ENCODE measurements around the gene SPNS2.

The SPNS2 gene

DNA sequence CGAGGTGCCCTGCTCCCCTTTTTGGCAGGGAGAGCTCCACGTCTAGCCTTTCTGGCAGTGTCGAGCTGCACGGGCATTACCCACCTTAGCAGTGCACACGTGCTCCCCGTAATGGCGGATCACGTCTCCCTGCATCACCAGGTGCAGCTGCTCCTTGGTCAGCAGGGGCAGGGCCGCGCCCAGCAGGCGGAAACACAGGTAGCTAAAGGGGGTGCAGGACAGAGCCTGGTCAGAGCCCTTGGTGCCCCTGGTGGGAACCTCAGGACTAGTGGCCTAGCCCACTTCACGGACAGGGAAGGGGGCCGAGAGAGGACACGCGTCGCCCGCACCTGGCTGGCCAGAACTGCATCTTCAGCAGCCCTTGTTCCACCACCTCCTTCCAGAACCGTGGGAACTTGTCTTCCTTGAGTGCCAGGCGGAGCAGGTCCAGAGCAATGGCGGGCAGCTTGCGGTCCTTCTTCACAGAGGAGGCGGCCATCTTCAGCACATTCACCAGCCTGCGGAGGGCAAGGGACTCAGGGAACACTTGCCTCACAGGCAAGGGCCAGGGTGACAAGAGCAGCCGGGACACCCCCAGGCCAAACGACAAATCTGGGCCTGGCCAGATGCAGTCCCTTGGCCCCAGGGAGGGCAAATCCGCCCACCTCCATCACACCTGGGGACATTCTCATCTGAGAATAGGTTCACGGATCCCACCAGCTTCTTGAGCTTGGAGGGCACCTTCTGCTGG, 53.3 kb downstream of the SPNS2 start:
- no peak for DNase-seq

GRCh38 chr17:4553669-4554068, 55.0 kb downstream of the SPNS2 start:
- no peak for DNase-seq

GRCh38 chr17:4554441-4554996, 55.8 kb downstream of the SPNS2 start:
- DNase-seq, result no peak

- DNase-seq, result peak; percentile 80
Observed at GRCh38 chr17:4554997-4555799, 56.5 kb downstream of the SPNS2 start, which contains the start of gene MYBBP1A. TSS of gene MYBBP1A (minus strand) at chr17:4555384. CDS start at chr17:4555324, 60 bp downstream.

DNA sequence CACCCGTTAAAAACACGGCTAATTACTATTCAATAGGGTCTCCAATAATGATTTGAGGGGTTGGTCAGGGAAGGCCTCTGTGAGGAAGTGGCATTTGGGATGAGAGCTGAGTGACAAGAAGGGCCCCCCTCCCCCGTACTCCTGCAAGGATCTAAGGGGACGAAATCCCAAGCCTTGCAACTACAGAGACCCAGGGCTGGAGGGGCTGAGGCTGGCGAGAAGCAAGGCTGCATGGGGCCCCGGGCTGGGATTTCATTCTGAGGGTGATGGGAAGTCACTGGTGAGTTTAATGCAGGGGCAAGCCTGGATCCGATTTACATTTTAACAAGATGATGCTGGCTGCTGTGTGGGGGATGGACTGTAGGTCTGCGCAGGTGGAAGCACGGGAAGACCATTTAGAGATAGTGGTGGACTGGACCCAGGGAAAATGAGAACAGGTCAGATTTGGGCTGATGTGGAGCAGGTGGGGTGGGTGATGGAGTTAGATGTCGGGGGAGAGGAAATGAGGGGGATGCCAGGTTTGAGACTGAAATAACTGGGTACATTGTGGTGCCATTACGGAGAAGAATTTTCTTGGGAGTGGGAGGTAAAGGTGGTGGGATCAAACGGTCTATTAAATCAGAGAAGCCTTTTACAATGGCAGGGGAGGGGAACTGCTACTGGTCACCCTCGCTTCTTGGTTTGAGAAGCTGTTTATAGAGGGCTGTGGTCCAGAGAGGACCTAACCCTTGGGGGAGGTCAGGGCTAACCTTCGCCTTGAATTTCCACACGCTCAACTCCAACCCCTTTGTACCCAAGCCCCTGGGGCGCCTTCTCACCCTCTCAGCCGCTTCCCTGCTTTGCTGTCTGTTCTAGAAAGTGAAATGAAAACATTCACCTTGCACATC, 57.4 kb downstream of the SPNS2 start:
- no peak for DNase-seq

DNA sequence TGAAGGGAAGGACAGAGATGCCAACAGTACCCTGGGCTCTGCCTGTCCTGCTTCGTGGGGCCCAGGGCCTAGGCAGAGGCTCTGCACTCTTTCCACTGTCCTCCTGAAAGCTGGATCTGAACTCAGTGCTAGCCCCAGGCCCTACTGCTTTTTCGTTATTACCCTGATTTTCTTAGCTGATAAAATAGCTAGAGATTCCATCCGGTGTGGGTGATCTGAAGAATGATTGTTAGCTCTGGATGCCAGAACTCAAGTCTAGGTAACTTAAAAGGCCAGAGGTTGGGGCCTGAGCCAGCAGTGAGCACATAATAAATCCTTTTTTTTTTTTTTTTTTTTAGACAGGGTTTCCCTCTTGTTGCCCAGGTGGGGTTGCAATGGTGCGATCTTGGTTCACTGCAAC, 58.3 kb downstream of the SPNS2 start:
- no peak for DNase-seq

GRCh38 chr17:4557626-4558346, 59.1 kb downstream of the SPNS2 start:
- DNase-seq, result no peak

DNA sequence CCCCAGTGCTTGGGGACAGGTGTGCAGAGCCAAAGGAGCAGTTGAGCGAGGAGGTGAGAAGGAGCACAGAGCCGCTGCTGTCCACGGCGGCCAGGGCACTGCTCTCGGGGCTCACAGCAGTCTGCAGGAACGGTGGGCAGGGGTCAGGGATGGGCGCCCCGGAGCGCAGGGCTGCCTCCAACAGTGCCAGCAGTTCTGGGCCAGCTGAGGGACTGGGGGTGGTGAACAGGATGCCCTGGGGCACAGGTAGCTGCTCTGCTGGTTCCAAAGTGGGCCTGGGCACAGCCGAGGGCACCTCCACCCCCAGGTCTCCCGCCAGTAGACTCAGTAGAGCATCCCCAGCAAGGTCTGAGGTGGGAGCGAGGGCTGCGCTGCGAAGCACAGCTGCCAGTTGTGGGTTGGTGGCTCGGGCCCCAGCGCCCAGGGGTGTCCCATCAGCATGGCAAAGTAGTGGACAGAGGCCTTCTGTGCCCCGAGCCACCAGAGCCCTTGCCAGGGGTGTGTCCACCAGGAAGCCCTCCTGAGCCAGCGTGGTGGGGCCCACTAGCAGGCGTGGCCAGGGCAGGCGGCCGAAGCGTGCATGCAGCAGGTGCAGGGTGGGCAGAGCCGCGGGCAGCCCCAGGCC, 59.8 kb downstream of the SPNS2 start:
- DNase-seq, result no peak

DNA sequence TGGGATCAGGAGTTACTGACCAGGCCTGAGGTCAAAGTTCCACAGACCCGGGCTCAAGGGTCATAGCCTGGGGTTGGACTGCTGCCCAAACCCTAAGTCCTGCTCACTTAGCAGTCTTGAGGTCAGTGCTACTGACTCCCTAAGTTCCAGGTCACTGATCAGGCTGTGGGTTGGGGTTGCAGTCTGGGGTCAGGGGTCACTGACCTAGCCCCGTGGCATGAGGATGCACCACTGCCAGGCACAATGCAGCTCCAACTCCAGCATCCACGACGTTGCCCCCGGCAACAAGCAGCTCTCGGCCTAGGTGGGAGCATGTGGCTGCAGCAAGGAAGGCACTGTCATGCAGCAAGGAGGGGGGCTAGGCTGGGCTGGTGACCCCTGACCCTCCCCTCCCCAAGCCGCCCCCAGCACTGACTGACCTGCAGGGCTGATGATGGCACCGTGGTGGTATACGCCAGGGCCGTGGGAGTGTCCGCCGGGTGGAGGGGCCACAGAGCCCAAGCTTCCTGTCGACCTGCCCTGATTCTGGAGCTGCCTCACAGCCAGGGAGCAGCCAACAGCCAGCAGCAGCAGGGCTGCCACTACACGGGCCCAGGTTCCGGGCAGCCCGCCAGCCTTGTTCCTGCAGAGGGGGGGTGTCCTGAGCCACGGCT, 60.6 kb downstream of the SPNS2 start:
- no peak for DNase-seq

DNA sequence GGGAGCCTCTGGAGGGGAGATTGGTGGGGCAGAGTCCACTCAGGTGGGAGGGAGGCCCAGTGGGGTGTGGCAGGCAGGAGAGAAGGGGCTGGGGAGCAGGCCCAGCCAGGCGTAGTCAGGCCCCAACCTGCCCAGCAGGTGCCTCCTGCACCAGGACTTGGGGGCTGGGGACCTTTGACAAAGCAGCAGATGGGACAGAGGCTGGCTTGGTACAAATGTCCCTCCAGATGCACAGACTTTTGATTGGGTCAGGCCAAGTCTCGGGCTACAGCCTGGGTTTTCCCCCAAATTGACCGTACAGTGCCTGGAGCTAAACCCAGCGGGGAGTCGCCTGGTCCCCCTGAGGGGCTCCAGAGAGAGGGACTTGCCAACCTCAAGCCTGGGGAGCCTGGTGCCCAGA, 61.3 kb downstream of the SPNS2 start:
- DNase-seq, result no peak

GRCh38 chr17:4560421-4560820, 61.7 kb downstream of the SPNS2 start, which contains the start of gene GGT6:
TSS of gene GGT6 (minus strand) at chr17:4560577. CDS start at chr17:4560521, 56 bp downstream.
- DNase-seq, result no peak

DNA sequence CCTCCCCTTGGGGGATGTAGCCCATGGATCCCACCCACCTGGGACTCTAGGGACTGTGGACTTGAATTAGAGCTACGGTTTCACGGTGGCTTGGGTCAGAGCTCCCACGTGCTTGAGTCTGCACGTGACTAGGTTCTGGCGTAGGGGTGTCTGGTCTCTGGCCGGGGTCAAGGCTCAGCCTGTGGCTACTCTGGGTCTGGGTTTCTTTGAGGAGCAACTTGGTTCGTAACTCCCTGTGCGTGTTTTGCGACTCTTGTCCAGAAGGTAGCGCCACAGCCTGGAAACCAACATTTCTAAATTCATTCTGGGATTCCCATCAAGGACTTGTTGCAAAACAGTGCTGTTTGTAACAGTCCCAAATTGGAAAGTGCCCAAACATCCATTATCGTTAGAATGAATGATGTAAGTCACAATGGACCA, 62.2 kb downstream of the SPNS2 start:
- no peak for DNase-seq

DNA sequence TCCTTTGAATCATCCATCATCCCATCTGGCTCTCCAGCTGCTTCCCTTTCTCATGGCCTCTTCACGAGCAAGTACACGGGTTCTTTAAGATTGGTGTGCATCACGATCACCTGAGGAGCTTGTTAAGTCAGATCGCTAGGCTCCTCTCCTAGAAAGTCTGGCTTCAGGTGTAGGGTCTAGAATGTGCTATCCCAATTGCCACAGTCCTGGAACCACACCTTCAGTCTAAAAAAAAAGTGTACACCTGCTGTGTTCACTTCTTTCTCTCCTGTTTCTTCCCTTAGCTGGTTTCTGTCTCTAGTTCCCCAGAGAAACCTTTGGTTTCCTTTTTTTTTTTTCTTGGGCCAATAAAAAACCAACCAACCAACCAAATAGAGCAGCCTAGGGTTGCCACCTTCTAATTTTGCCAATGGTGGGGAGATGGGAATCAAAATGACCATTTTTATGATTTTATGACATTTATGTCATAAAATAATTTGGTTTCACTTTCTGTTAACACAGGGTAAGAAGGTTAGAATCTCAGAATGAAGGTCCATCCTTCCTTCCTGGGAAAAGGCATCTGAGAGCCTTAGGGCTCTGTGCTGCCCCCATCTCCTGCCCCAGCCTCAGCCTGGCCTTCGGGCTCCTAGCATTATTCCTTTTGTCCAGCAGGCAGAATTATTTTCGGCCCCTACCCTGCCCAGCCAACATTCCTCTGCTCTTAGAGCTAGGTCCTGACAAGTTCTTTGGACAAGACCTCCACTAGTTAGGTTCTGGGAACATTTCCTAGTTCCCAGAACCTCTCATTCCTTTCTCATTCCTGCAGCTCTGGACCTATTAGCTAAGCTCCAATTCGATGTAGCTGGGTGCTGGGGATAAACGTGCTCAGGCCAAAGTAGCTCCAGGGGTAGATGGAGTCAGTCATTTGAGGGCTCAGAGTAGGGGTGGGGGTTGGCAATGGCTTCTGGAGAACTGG, 63.6 kb downstream of the SPNS2 start:
- DNase-seq, result no peak

DNA sequence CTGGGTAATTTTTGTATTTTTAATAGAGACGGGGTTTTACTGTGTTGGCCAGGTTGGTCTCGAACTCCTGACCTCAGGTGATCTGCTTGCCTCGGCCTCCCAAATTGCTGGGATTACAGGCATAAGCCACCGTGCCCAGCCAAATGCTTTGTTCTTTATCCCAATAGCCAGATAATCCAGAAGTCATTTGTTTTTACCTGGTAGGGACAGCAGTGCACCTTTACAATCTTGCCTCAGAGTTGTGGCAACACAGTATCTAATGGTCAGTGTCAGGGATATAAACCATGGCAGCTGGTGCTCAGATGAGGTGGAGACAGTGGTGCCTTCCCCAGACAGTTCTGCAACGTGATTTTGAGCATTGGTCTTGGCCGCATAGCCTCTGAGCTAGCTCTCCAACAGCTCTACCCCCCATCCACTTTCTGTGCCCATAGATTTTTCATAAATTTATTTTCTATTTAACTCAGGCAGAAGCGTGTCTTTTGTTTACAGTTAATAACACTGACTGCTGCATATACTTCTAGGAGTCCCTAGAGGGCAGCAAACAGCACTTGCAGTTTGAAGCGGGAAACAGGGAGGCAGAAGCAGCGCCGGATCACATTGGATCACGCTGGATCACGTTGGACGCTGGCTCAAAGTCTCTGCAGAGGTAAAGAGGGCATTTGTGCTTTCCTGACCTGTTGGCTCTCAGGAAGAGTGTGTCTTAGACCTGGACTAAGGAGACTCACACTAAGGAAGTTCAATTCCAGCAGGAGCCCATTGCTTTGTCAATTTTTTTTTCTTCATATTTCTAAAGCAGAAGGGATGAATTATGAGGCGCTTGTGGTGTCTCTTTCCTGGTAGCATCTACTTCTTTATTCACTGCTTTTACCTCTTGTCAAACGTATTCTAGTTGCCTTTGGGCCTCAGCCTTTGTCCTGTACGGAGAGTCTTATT, 66.8 kb downstream of the SPNS2 start:
- DNase-seq, result peak; percentile 55

DNA sequence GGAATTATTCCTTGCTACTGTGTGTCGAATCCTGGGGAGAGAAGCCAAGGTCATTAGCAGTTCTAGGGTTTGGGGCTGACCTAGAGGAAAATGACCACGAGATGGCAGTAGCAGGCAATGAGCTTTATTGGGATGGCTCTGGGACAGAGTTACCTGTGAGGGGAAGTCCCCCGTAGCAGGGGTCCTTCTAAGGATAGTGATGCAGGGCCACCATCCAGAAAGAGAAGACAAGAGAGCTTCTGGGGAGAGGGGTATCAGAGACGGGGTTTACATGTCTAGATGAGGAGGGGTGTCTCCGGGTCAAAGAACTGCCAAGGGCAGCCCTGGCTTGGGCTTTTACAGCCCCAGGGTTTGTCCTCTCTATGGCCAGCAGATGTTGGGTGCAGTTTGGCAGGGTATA, 68.1 kb downstream of the SPNS2 start:
- DNase-seq, result peak; percentile 38

DNA sequence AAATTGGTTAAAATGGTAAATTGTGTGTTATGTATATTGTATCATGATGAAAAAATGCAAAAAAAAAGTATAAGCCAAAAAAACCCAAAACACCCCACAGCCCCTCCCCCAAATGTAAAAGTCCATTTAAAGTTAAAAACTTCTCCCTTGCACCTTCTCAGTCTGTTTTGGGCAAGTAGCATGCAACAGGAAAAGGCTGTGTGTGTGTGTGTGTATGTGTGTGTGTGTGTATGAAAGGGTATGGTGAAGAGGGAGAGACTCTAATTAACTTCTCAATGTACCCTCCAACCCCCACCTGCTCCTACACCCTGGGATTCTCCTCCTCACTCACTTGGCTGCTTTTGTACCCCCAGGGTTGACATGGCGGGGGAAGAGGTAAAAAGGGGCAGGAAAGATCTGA, 70.9 kb downstream of the SPNS2 start:
- DNase-seq, result no peak

- no peak for DNase-seq
Observed at GRCh38 chr17:4572131-4572530, 73.5 kb downstream of the SPNS2 start.

DNA sequence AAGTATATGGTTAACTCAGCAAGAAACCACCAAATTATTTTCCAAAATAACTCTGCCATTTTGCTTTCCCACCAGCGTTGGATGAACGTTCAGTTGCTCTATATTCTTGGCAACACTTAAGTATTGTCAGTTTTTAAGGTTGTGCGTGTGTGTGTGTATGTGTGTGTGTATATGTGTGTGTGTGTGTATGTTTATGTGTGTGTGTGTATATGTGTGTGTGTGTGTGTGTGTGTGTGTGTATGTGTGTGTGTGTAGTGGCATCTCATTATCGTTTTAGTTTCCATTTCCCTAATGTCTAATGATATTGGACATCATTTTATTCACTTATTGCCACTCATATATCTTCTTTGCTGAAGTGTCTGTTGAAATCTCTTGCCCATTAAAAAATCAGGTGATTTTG, 74.4 kb downstream of the SPNS2 start:
- no peak for DNase-seq

DNA sequence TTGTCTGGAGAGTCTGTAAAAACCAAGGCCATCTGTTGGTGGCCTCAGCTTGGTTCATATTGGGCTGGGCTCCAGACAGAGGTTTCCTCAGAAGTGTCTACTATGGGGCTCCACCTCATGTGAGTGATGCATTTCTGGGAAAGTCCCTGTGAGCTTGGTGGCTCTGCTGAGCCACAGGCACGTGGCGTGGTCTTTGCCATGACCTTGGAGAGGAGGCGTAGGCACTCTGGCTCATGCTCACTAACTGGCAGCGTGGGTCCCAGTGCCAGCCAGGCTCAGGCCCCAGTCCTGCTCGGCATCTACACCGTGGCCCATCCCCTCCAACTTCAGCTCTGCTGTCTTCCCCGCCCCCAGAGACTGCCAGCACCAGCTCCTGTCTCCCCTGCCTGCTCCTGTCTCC, 75.0 kb downstream of the SPNS2 start:
- no peak for DNase-seq
